HG02840 (cell line): ENCODE data around the gene TXNDC5.
"Not testable (repeated sequence)": the region's sequence is repeated elsewhere in the genome, so short reads cannot be mapped to it uniquely, and the experiment has no call there.

Experiments
- ATAC-seq: cut with Tn5 transposase; IDR thresholded peaks from one replicate; pipeline ENCODE4 v1.9.1; 2021; ENCODE audit warnings: mild to moderate bottlenecking, moderate library complexity, moderate number of reproducible peaks; ENCODE audit not compliant: unreplicated experiment, low FRiP score

TXNDC5 gene

DNA sequence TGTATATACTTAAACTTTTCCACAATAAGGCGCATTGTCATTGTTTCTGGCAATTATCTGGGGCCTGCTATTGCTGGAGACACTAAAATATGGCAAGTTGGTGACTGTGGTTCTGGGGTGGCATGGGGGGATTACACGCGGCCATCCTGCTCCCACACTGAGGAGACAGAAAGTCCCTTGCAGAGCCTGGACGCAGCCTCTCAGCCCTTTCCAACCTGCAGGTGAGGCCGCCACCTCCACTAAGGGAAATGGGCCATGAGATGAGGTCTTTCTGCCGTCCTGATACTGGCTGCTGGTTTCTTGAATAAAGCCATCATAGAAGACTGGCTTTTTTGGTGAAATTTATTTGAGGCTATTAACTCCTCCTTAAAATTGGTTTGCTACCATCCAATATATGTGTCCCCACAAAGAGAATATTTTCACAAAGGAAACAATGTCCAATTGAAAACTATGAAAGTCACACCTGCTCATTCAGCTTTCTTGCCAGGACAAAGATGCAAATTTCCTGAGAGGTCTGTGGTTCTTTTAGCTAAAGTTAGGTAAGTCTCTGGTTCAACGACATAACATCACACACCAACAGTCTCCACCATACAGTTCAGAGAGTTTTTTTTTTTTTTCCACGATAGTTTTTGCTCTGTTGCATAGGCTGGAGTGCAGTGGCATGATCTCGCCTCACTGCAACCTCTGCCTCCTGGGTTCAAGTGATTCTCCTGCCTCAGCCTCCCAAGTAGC is 13.0 kb downstream of the TXNDC5 start:
- ATAC-seq, result no peak

DNA sequence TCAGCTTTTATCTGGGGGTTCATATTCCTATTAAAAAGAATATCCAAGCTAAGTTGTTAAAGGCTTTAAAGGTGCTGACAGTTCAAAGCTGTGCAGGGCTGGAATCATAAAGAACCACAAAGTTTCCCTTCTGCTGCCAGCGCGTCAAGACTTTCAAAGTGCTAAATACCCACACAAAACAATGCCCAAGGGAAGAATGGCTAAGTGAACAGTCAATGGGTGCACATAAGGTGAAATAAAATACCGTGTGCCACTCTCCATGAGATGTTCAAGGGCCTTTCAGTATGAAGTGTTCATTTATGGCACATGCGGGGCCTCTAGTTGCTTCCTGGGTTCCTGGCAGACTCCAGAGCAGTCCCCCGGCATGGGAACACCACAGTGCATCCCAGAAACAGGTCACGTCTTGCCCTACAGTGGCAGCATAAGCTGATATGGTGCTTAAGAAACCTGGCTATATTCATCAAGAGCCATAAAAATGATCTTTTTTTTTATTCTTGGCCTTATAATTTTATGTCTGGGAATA is 14.1 kb downstream of the TXNDC5 start:
- ATAC-seq, result no peak

DNA sequence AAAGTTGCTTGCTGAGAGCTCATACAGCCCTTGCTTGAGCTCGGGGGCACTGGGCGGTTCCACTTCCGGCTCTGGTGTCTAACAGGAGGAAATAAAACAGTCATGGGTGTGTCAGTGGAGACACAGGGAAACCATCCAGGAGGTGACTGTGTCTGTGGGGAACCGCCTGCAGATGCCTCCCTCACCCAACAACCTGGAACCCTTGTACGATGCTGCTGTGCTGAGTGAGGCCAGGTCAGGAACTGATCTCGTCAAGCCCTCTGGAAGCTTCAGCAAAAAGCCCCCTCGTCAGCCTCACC is 15.5 kb downstream of the TXNDC5 start:
- ATAC-seq, result no peak

DNA sequence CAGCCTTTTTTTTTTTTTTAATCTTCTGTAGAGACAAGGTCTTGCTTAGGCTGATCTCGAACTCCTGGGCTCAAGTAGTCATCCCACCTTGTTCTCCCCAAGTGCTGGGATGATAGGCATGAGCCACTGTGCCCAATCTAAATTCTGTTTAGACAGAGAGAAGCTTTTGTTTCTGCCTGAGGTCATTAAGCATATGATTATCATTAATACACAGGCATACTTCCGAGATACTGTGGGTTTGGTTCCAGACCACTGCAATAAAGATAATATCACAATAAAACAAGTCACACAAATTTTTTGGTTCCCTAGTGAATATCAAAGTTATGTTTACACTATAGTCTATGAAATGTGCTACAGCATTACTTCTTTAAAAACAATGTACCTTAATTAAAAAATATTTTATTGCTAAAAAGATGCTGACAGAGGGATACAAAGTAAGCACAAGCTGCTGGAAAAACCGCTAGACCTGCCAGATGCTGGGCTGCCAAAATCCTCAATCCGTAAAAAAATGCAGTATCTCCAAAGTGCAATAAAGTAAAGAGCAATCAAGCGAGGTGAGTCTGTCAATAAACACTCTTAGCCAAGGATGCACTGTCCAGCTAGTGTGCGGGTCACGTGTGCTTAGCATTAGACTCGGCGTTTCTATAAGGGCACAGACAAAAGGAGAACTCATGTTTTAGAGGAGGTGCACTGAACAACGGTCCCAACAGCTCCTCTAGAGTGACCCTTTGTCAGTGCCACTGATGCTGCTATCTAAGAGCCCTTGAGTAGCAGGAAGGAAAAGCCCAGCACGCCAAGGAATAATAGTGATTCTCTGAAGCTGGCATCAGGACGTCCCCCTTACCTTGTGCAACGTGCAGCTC is 16.1 kb downstream of the TXNDC5 start:
- no peak for ATAC-seq

DNA sequence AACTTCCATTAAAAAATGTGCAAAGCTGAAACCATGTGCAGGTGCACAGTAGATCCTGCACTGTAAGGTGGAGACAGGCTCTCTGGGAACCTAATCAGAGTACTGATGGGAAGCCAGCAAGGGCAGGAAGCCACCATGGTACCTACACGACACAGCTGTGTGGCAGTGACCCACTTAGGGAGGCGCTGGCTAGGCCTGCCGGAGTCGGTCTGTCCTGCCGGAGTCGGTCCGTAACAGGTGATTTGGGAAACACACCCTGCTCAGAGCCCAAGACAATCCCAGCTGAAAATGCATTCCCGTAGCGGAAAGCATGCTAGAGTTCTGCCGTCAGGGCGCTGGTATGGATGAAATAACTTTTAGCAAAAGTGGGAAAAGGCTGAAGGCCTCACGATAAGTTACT is 17.2 kb downstream of the TXNDC5 start:
- no peak for ATAC-seq

DNA sequence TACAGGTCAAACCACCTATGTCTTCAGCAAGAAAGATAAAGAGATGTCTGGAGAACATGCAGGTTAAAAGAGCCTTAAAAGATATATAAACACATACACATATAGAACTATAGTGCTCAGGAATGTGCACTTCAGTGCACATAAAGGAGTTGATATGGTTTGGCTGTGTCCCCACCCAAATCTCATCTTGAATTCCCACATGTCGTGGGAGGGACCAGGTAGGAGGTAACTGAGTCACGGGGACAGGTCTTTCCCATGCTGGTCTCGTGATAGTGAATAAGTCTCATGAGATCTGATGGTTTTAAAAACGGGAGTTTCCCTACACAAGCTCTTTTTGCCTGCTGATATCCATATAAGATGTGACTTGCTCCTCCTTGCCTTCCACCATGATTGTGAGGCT is 18.2 kb downstream of the TXNDC5 start:
- not testable (repeated sequence) for ATAC-seq

DNA sequence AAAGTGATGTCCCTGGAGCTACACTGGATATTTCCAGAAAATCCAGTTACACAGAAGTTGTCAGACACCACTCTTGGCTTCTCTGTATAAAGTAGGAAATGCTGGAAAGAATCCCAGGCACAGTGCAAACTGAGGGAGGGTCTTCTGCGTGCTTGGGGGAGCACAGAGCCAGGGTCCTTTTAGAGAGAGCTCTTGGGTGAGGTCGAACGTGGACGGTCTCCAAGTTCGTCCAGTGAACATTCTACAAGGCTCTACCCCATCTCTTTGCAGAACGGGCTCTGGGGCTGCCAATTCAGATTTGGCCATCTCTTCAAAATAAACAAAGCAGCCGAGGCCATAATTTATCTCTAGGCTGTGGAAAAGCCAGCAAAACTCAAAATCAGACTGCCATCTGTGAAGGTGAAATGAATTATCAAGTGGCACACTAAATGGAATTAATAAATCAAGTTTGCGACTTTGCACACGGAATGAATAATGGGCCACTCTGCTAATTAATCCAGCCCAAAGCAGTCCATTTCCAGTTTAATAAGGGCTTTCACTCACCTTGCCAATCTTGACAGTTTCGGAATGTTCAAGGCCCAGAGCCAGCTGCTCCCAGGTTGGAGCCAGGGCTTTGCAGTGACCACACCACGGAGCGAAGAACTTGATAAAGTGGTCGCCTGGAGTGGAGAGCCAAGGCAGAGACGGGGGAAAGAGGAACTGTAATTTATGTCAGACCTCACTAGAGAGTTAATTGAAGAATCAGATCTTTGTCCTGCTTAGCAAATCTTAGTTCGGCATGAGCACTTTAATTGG is 19.3 kb downstream of the TXNDC5 start:
- no peak for ATAC-seq

DNA sequence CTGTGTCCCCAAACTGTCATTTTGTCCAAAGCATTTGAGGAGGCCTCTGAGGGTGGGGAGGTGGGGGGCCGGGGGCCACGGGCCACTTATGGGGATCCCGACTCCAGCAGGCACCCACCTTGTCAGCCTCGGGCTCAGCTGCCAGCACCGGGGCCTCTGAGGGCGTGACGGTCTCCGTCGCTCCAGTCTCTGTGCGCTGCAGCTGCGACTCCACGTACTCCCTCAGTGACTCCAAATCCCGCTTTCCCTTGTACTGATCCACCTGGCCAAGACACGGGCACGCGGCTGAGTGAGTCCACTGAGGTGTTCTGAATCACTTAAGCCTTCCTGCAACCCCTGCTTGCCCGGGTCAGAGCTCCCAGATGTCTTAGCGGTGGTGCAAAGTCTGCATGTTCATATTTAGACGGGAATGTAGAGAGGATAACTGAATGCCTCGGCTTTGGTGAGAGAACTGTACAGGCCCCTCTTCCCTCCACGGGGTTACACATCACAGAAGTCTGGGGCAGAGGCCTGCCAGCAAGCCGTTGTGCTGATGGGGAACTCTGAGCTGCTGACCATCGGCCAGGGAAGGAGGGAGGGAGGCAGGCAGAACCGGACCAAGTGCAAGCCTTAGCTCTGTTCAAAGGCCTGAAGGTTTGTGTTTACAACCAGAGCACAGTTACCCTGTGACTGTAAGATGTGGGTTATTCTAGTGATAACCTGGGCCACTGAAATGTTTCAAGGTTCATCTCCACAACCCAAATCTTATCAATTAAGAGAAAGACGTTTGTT is 21.8 kb downstream of the TXNDC5 start:
- ATAC-seq, result no peak

DNA sequence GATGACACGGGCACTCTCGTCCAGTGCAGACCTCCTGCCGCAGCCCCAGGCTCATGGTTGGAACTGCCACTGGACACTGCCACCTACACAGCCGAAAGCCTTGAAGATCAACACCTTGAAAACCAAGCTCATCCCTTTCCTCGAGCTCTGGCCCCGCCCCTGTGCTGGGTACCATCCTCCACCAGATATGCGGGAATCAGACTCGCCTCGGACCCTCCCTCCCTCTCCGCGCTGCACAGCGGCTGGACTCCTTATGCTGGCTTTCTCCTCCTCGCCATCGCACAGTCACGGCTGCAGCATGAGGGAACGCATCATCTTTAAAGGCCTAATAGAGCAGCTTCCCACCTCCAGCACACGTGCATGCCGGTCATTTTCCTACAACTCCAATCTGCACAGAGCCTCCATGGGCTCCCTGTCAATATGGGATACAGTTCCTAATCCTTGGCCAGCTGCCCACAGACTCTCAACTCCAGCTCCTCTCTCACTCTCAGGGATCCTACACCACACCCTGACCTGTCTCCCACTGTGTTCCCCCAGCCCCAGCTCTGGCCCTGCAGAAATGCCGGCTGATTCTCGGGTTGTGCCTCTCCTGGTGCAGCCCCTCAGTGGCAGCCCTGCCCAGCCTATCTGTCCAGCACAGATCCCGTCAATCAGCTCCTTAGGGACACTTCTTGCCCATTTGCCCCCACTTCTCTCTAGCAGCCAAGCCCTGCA is 23.2 kb downstream of the TXNDC5 start:
- no peak for ATAC-seq

DNA sequence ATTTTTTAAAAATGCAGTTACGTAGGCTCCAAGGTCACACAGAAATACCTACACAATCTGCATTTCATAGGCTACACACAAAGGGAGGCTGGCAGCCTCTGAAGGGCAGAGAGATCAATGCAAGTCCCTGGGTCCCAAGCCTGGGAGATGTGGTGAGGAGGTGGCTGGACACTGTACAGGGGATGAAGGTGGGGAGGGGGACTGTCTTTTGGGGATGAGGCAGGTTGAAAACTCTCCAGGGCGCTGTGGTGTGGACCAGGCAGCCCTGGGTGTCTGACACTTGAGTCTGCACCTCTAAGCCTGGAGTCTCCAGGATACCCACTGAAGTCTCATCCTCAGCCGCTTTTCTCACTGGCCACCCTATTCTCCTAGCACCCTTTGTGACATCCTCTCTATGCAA is 24.5 kb downstream of the TXNDC5 start:
- ATAC-seq, result no peak

DNA sequence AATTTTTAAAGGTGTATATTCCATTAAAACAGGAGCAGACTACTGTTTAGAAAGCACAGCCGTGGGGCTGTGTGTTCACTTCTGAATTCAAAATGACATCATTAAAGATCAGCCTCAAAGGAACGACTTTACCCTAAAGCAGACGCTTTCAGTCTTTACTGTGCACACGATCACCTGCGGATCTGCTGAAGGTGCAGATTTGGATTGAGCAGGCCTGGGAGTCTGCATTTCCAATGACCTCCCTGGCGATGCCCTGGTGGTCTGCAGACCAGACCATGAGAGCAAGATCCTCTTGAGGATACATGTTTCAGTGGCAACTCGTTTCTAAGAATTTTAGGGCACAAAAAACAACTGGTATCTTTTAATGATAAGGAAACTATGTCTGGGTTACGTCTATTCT is 27.2 kb downstream of the TXNDC5 start:
- ATAC-seq, result no peak

DNA sequence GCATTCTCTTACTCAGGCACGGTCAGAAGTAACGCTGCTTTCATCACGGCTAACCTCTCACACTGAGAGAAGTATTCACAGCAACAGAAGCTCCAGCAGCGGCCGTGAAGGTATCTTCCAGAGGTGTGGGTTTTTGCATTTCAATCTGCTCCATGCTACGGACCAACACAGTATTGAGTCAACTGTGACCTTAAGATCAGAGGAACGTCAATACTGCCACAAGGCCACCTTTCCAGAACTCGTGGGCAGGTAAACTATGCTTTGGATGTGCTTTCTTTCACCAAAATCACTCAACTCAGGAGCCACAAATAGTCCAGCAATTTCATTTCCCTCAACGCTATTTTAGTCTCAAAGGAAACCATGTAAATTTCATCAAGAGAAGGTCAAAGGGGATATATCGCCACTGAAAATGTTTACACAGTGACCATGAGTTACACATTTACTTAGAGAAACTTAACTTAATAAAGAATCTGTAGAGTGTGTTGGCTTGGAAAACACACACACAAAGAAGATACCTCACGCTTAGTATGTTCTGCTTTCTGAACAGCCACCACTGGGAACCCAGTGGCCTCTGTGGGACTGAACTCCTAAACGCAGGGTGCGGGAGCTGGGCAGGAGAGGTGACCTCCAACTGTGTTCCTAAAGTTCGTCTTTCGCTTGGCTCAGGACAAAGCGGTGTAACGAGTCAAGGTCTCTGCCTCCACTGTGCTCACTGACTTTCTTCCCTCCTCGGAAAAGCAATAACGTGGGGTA is 27.9 kb downstream of the TXNDC5 start:
- no peak for ATAC-seq

DNA sequence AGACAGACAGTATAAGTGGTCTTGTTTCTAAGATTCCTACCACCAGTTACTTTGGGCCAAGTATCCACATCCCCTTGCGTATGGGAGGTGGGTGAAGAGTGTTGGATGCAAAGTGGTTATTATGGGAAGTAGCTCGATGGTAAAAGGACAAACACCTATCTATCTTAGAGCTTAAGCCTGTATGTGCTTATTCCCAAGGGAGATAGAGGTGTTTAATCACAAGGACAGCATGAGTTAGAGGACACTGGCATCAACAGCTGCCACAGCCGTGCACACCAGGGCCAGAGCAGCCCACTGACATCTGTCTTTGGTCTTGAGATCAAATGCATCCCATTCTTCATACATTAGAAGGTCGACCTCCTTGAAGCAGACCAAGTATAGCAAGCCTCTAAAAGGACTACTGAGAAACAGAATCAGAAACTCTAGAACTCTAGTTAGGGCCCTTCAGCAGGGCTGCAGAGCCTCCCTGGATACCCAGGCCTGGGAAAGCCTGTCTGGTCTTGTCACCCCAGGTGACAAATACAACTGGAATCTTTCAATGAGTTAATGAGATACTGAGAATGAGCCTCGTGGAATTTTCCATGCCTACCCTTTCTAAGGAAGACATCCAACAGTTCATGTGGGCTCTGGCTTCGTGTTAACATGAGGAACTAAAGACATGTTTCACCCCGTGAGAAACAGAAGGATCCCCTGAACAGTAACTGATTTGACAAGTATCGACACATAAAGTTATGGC is 28.7 kb downstream of the TXNDC5 start:
- no peak for ATAC-seq

DNA sequence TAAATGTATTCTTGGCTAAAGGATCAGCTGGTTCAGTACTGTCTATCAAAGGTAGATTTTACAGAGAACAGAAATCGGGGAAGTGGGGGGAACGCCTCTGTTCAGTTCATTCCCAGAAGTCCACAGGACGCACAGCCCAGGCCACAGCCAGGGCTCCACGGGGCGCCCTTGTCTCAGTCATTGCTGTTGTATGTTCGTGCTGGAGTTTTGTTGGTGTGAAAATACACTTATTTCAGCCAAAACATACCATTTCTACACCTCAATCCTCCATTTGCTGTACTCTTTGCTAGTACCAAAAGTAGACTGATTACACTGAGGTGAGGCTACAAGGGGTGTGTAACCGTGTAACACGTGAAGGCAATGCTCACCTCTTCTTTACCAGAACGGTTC is 29.9 kb downstream of the TXNDC5 start:
- no peak for ATAC-seq

DNA sequence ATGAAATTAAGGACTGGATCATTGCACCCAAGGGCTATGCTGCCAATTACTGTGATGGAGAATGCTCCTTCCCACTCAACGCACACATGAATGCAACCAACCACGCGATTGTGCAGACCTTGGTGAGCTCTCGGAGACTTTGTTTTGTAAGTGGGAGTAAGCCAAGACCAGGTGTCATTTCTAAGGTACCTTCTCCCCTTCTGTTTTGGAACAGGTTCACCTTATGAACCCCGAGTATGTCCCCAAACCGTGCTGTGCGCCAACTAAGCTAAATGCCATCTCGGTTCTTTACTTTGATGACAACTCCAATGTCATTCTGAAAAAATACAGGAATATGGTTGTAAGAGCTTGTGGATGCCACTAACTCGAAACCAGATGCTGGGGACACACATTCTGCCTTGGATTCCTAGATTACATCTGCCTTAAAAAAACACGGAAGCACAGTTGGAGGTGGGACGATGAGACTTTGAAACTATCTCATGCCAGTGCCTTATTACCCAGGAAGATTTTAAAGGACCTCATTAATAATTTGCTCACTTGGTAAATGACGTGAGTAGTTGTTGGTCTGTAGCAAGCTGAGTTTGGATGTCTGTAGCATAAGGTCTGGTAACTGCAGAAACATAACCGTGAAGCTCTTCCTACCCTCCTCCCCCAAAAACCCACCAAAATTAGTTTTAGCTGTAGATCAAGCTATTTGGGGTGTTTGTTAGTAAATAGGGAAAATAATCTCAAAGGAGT is 30.4 kb downstream of the TXNDC5 start:
- no peak for ATAC-seq

DNA sequence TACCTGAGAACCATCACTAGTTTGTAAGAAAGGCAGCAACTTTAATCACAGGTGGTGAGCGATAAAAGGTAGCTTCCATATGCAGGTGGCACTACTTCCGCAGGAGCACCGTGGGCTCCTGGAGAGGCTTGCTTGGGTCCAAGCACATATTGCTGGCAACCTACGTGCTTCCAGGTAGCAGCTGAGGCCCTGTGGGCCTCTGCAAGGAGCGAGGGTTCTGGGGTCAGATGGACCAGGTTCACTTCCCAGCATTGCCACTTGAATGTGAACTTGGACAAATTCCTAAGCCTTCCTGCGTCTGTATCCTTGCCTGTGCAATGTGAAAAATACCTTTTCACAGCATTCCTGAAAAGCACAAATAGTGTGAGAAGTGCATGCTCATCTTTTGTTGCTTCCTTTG is 31.0 kb downstream of the TXNDC5 start:
- ATAC-seq, result no peak

DNA sequence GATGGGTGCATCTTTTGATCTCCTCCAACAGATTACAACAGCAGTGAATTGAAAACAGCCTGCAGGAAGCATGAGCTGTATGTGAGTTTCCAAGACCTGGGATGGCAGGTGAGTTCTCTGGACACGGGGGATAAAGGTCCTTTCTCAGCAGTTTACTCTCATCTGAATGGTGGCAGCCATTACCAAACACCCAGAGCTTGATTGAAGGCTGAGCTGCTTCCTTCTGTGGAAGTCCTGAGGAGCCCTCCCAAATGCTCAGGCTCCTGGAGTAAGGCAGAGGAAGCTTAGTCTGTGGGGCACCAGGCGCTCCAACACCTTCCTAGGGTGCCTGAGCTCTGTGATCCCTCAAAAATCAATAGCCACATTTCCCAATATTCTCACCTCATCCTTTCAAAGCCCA is 31.5 kb downstream of the TXNDC5 start:
- no peak for ATAC-seq
